LNCAP (cell line): ENCODE results near the gene SRP68.

Experiments
- CTCF ChIP-seq: fragments of 450-650 bp; IDR thresholded peaks from 2 replicates; pipeline ENCODE4 v1.5.1; 2017; ENCODE audit warnings: mild to moderate bottlenecking

SRP68 gene

GRCh38 chr17:76082326-76083251, 10.3 kb upstream of the SRP68 start:
- no peak for TF ChIP-seq CTCF

GRCh38 chr17:76081295-76082210, 9.2 kb upstream of the SRP68 start:
- no peak for TF ChIP-seq CTCF

DNA sequence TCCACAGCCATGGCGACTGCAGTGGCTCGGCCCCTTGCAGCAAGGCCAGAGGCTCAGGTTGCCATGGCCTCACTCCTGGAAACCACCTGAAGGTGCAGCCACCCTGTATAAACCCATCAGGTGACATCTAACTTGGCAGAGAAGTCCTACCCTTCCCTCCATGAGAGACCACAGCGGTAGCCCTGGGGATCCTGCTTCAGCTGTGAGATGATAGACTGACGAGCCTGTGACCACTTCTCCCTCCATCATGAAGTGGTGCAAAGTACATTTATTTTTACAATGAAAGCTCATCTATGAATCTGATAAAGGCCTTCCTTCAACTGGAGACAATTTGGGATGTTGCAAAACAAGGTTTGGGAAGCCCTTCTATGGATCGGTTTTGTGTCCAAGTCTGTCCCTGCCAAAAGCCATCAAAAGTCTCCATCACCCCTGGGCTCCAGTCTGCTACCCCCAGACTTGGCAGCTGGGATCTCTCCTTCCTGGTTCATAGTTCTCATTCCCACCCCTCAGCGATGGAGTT, 8.5 kb upstream of the SRP68 start:
- no peak for TF ChIP-seq CTCF

GRCh38 chr17:76079956-76080767, 7.8 kb upstream of the SRP68 start:
- no peak for TF ChIP-seq CTCF

GRCh38 chr17:76079535-76079955, 7.2 kb upstream of the SRP68 start:
- no peak for TF ChIP-seq CTCF

DNA sequence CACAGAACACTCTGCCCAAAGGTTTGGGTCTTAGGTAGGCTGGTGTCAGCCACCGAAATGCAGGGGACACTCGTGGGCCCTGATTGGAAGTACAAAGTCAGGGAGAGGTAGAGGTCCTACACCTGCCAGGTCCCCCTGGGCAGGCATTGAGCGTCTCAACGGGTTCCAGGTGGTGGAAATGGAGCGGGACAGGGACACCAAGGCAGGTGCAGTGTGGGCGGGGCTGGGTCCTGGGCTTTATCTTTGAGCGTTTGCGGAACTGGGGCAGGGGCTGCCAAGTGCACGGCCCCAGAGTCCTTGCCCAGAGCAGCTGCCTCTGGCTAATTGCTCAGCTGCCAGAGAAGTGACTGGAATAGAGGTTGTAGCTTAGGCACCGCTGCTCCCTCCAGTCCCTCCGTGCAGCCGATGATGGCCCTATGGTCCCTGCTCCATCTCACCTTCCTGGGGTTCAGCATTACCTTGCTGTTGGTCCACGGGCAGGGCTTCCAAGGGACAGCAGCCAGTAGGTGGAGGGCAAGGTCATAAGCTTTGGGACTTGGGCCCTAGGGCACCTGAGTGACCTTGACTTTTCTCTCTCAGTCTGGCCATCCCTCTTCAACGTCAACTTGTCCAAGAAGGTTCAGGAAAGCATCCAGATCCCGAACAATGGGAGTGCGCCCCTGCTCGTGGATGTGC, 6.7 kb upstream of the SRP68 start, which contains the start of gene ZACN:
ZACN (plus strand) TSS at position 323 of the 675 bp plus-strand sequence; CDS start at position 406, 83 bp downstream.
- TF ChIP-seq CTCF, result no peak
